HG02763 (cell line): ENCODE measurements around the gene PC.
"Not testable (repeated sequence)": the region's sequence is repeated elsewhere in the genome, so short reads cannot be mapped to it uniquely, and the experiment has no call there.

ENCODE experiments used
- ATAC-seq: cut with Tn5 transposase; IDR thresholded peaks from one replicate; pipeline ENCODE4 v1.9.1; 2021; ENCODE audit warnings: mild to moderate bottlenecking, moderate library complexity; ENCODE audit not compliant: unreplicated experiment

PC gene, protein sequence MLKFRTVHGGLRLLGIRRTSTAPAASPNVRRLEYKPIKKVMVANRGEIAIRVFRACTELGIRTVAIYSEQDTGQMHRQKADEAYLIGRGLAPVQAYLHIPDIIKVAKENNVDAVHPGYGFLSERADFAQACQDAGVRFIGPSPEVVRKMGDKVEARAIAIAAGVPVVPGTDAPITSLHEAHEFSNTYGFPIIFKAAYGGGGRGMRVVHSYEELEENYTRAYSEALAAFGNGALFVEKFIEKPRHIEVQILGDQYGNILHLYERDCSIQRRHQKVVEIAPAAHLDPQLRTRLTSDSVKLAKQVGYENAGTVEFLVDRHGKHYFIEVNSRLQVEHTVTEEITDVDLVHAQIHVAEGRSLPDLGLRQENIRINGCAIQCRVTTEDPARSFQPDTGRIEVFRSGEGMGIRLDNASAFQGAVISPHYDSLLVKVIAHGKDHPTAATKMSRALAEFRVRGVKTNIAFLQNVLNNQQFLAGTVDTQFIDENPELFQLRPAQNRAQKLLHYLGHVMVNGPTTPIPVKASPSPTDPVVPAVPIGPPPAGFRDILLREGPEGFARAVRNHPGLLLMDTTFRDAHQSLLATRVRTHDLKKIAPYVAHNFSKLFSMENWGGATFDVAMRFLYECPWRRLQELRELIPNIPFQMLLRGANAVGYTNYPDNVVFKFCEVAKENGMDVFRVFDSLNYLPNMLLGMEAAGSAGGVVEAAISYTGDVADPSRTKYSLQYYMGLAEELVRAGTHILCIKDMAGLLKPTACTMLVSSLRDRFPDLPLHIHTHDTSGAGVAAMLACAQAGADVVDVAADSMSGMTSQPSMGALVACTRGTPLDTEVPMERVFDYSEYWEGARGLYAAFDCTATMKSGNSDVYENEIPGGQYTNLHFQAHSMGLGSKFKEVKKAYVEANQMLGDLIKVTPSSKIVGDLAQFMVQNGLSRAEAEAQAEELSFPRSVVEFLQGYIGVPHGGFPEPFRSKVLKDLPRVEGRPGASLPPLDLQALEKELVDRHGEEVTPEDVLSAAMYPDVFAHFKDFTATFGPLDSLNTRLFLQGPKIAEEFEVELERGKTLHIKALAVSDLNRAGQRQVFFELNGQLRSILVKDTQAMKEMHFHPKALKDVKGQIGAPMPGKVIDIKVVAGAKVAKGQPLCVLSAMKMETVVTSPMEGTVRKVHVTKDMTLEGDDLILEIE

DNA sequence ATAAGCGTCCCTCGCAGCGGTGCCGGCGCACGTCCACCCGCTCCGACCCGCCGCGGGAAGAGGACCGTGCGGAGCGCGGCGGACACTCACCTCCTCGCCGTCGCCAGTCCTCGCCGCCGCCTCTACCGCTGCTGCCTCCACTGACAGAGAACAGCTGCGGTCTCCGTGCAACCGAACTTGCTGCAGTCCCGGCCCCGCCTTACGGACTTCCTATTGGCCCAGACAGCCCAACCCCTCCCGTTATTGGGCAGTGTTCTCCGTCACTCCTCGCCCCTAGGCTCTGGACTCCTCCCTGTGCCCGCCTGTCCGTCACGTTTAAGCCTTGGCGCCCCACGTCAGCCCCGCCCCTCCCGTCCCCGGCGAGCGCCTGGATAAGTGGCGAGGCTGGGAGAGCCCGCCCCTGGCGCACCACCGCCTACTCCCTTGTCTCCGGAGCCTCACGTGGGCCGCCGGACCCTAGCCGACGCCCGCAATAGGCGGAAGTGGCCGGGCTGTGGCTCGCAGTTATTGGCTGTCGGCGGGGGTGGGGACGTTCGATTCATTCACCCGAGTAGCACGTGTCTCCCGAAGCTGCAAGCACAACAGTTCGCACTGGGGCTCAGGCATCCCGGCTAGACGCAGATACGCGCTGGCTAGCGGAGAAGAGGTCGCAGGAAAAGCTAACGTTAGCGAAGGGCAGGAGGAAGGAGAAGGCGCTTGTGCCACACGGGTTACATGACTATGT is at the start of gene PC:
Gene PC (minus strand): TSS at position 152 of the 724 bp plus-strand sequence. CDS start 86,224 bp downstream, outside the sequence.
- ATAC-seq = peak; percentile 90

DNA sequence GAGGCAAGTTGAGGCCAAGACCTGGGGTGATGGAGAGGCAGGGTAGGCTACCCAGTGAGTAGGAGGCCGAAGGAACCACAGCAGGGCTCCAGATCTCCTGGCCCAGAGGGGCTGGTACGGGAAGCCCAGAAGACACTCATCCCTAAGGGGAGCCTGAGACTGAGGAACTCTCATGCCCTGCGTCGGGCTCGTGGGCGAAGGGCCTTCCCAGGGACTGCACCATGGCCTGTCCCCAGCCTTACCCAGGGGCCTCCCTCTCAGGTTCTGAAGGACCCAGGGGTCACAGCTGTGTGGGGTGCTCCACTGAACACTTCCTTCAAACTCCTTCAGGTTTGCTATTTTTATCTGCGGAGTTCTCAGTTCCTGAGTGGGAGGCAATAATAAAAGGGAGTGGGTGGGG is 48.9 kb upstream of the PC start:
- no peak for ATAC-seq

DNA sequence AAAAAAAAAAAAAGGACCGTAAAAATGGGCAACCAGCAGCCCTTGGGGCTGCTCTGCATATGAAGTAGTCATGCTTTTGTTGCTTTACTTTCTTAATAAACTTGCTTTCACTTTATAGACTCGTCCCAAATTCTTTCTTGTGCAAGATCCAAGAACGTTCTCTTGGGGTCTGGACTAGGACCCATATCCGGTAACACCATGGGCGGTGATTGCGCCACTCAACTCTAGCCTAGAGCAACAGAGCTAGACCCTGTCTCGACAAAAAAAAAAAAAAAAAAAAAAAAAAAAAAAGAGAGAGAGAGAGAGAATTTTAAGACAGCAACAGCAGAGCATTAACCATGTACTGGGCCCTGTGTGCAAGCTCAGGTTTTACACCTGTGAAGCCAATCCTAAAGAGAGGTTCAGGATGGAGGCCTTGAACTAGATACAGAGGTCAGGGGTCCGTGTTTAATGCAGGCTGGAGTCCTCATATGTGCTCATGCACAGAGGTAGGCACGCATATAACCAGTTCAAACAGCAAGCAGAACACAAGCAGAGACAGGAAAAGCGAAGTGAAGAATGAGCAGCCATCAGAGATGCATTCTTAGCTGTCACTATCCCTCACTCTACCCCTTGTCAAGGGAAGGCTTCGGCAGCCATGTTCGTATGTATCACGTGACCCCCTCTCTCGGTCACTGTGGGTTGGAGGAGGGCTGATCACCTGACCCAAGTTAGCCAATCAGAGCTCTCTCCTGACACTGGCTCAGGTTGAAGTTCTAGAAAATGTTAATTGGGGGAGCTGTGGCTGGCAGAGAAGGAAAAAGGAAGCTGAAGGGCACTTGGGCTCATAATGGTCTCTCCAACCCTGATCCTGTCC is 48.1 kb upstream of the PC start:
- no peak for ATAC-seq

DNA sequence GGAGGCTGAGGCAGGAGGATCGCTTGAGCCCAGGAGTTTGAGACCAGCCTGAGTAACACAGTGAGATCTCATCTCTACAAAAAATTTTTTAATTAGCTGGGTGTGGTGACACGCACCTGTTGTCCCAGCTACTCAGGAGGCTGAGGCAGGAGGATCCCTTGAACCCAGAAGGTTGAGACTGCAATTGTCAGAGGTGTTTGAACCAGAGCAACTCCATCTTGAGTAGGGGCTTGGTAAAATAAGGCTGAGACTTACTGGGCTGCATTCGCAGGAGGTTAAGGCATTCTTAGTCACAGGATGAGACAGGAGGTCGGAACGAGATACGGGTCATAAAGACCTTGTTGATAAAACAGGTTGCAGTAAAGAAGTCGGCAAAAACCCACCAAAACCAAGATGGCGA is 47.0 kb upstream of the PC start:
- ATAC-seq = not testable (repeated sequence)

DNA sequence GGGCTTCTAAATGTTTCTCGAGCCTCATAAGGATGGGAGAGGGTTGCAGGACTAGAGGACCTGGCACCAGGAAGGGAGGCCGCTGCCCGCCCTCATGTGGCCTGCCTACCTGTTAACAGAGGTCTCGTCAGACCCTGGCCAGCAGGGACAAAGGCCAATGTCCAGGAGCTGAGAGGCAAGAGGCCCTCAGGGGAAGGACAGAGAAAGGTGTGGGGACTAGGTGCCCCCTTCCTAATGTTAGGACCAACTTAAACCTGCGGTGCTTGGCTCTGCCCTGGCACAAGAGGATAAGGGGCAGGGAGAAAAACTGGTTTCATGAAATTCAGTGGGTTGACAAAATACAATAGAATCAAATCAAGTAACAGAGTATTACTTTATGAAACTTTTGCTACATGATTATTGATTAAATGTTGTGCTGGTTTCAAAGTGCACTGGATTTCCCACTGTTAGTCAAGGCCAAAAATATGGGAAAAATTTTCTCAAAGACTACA is 44.8 kb upstream of the PC start:
- ATAC-seq = no peak

DNA sequence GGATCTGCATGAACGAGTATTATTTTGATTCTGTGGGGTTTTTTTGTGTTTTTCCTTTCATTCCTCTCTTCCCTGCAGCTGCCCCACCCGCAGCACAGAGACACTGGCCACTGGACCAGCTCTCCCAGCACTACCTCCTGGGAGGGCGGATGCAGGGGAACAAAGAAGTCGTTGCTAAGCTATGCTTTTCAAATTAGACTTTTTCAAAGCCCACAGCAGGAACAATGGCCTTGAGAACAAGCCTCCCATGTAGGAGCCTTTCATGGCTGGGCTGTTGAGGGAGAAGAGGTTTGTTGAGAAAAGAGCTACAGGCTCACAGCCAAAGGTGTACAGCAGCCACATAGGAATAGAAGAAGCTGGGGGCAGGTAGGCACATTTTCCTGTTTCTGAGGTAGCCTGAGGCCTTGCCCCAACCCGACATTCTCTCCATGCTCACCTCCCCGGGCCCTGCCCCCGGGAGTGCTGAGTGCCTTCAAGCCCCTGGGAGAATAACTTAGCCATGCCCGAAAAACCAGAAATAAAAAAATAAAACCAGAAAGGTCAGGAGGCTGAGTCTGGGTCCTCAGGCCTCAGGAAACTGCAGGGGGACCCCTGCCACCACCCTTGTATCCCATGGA is 44.2 kb upstream of the PC start:
- no peak for ATAC-seq

DNA sequence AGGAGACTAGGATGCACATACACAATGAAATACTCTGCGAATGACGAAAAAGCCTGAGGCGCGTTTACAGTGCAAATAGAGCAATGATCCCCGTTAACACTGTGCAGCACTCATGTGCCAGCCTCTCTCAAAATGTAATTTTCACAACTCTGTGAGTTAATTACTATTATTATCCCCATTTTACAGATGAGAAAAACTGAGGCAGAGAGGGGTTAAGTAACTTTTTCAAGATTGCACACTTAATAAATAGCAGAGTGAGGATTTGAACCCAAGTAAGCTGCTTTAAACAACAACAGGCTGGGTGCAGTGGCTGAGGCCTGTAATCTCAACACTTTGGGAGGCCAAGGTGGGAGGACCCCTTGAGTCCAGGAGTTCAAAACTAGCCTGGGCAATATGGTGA is 43.1 kb upstream of the PC start:
- ATAC-seq = no peak

DNA sequence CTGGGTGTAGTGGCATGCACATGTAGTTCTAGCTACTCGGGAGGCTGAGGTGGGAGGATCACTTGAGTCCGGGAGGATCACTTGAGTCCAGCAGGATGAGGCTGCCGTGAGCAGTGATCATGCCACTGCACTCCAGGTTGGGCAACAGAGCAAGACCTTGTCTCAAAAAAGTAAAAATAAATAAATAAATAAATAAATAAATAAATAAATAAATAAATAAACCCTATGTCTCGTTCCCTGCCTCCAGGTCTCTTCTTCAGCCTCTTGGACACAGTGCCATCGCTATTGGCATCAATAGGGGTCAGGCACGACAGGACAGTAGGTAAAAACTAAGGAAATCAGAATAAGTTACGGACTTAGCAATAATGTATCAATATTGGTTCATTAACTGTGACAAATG is 41.4 kb upstream of the PC start:
- no peak for ATAC-seq

DNA sequence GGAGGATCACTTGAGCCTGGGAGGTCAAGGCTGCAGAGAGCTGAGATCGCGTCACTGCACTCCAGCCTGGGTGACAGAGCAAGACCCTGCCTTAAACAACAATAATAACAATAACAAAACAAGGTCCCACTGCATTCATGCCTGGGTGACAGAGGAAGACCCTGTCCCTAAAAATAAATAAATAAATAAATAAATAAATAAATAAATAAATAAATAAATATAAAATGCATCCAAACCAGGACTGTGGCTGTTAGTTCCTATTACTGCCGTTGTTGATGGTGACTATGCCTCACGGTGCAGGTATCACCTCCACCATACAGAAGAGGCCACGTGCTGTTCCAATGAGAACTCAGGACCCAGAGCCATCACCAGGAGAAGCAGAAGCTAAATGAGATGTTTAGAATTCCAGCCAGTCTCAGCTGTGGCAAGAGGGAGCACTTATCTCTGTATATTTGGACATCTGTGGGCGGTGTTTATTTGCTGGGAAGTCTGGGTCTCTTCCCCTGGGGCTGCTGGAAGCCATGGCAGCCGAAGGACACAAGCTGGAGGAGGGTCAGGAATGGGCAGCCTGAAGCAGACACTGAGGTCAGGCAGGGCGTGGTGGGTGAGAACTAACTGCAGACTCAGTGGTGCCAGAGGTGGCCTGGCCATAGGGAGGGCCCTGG is 38.6 kb upstream of the PC start:
- no peak for ATAC-seq

DNA sequence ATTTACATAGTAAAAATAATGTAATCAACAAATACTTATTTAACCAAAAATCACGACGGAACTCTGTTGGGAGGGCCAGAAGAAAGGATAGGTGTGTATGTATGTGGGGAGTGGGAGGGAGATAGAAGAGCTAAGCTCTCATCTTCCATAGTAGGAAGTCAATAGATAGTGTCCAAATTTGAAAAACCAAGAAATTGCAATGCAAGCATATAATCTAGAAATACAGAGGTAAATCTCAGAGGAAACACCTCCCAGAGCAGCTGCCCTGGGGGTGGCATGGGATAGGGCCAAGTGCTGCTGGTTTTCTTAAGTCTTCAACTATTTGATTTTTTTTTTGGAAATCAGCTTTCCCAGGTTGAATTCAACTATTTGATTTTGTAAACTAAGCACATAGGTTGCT is 33.9 kb upstream of the PC start:
- ATAC-seq = no peak

DNA sequence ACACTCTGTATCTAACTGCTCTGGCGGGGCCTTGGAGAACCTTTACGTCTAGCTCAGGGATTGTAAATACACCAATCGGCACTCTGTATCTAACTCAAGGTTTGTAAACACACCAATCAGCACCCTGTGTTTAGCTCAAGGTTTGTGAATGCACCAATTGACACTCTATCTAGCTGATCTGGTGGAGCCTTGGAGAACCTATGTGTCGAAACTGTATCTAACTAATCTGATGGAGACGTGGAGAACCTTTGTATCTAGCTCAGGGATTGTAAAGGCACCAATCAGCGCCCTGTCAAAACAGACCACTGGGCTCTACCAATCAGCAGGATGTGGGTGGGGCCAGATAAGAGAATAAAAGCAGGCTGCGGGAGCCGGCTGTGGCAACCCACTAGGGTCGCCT is 31.2 kb upstream of the PC start:
- not testable (repeated sequence) for ATAC-seq

DNA sequence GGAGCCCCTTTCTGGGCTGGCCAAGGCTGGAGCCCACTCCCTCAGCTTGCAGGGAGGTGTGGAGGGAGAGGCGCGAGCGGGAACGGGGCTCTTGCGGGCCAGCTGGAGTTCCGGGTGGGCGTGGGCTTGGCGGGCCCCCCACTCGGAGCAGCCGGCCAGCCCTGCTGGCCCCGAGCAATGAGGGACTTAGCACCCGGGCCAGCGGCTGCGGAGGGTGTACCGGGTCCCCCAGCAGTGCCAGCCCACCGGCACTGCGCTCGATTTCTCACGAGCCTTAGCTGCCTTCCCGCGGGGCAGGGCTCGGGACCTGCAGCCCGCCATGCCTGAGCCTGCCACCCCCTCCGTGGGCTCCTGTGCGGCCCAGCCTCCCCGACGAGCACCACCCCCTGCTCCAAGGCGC is 30.6 kb upstream of the PC start:
- not testable (repeated sequence) for ATAC-seq

DNA sequence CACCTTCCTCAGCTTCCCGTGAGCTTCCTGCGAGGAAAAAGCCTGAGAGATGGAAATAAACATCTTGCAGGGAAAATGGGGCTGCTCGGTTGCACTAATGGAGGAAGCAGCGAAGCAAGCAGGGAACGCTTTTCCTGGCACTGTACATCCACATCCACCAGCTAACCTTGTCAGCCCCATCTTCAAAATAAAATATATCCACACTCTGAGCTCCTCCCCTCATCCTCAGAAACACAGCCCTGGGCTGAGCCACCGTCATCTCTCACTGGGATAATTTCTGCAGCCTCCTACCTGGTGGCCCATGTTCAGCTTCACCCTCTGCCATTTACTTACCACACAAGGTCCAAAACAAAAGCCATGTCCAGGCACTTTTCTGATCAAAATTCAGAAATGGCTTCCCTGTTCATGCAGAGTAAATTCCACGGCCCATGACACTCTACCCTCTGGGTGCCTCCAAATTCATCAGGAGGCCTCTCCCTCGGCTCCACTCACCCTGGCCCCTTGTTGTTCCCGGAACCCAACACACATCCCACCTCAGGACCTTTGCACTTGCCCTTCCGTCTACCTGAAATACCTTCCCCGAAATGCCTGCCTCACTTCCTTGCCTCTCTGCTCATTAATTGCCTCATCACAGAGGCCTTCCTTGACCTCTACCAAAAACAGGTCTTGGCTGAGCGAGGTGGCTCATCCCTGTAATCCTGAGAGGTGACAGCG is 29.9 kb upstream of the PC start:
- no peak for ATAC-seq

DNA sequence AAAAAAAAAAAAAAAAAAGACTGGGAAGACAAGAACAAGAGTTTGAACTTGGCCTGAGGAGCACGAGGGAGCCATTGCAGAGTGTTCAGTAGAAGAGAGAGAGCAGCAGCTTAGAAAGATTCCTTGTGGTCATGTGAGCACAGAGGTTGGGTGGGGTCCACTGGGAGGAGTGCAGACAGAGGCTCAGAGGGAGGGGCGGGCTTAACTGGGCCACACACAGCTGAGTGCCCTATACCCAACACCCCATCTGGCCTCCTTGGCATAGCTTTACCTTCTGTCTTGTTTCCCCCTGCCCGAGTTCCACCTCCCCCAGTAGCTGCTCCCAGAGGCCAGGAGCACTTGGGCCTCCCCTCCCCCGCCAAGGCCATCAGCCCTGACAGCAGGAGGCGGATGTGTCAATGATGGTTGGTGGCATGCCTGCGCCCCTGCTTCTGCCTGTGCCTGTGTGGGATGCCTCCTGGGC is 29.0 kb upstream of the PC start:
- ATAC-seq = no peak

DNA sequence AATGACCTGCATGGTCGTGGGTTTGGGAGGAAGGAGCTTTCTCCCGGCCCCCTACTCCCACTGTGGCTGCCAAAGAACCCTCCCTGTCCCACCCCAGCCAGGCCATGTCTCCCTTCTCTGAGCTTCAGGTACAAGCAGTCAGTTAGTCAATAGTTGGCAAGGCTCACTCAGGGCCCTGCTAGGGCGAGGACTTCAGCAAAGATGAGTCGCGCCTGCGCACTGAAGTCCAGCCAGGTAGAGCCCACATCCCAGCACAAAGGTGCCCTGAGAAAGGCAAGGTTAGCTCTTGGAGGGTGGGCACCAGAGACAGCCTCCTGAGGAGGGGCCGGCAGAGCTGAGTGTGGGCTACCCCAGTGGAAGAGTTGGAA is 28.0 kb upstream of the PC start:
- no peak for ATAC-seq

DNA sequence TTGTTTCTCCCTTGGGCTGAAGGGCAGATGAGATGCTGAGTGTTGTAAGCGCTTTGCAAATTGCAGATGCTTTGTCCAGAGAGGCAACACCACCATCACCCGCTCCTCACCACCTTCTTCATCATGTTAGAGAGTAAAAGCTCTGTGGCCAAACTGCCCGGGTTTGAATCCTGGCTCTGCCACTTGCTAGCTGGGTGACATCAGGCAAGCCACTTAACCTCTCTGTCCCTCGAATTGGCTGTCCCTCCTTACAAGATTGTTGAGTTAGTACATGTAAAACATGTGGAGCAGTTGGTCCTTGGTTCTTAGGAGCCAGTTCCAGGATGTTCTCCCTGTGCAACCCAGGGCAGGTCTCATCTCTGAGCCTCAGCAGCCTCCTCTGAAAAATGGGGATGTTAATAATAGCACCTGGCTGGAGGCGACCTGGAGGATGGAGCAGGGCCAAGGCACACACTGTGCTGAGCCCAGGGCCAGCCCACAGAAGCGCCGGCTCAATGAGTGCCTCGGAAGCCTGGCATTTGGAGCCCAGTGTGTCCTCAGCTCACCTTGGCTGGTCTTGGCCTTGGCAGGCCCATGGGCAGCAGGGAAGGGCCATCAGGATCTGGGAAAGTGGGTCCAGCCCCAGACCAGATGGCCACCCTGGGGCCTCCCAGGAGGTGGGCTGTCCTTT is 27.5 kb upstream of the PC start:
- no peak for ATAC-seq

DNA sequence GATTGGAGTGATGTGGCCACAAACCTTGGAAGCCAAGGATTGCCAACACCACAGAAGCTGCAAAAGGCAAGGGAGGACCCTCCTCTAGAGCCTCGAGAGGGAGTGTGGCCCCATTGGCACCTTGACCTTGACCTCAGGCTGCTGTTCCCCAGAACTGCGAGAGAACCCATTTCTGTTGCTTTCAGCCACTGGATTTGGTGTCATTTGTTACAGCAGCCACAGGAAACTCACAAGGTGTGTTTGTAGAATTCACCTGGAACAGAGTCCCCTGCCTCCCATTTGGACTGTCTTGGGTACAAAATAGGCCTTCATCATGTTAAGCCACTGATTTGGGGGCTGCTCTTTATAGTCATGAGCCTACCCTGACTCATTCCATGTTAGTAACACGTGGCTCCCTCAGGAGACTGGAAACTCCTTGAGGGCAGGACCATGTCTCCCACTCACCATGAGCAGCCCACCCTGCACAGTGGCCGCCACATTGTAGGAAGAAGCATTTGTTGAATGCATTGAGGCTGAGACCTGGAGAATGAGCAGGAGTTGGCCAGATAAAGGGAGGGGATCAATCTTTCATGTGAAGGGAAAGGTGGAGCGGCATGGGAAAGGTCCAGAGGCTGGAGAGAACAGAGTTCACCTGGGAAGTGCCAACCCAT is 25.2 kb upstream of the PC start:
- ATAC-seq = no peak
